GM18517 (cell line): ENCODE data around the gene SOX5.
"Not testable (repeated sequence)": the region's sequence is repeated elsewhere in the genome, so short reads cannot be mapped to it uniquely, and the experiment has no call there.

ENCODE experiments used
- ATAC-seq: cut with Tn5 transposase; IDR thresholded peaks from one replicate; pipeline ENCODE4 v1.9.1; 2021; ENCODE audit warnings: mild to moderate bottlenecking, moderate library complexity; ENCODE audit not compliant: unreplicated experiment

SOX5 gene

GRCh38 chr12:23760495-23760894, 189.0 kb downstream of the SOX5 start:
- no peak for ATAC-seq

GRCh38 chr12:23758608-23759007, 190.9 kb downstream of the SOX5 start:
- ATAC-seq = no peak

- ATAC-seq = no peak
These were observed 191.9 kb downstream of the SOX5 start for GRCh38 chr12:23757541-23757962.

- ATAC-seq = no peak
These were observed 193.1 kb downstream of the SOX5 start for GRCh38 chr12:23756416-23756815.

- ATAC-seq = no peak
These were observed 195.7 kb downstream of the SOX5 start for GRCh38 chr12:23753628-23754365.

GRCh38 chr12:23752245-23752644, 197.2 kb downstream of the SOX5 start:
- no peak for ATAC-seq

GRCh38 chr12:23751641-23752040, 197.8 kb downstream of the SOX5 start:
- ATAC-seq = no peak

- ATAC-seq = no peak
These were observed 198.5 kb downstream of the SOX5 start for GRCh38 chr12:23750923-23751322.

GRCh38 chr12:23744696-23745095, 204.8 kb downstream of the SOX5 start:
- ATAC-seq = no peak

GRCh38 chr12:23742574-23742973, 206.9 kb downstream of the SOX5 start:
- ATAC-seq = no peak

GRCh38 chr12:23731493-23731892, 218.0 kb downstream of the SOX5 start:
- no peak for ATAC-seq

- no peak for ATAC-seq
These were observed 218.4 kb downstream of the SOX5 start for GRCh38 chr12:23731035-23731434.

GRCh38 chr12:23729359-23729758, 220.1 kb downstream of the SOX5 start:
- no peak for ATAC-seq

- no peak for ATAC-seq
These were observed 222.8 kb downstream of the SOX5 start for GRCh38 chr12:23726646-23727045.

GRCh38 chr12:23722655-23723054, 226.8 kb downstream of the SOX5 start:
- ATAC-seq = no peak

- no peak for ATAC-seq
These were observed 228.2 kb downstream of the SOX5 start for GRCh38 chr12:23721268-23721667.

- ATAC-seq = no peak
These were observed 230.0 kb downstream of the SOX5 start for GRCh38 chr12:23719493-23719892.

- not testable (repeated sequence) for ATAC-seq
These were observed 239.1 kb downstream of the SOX5 start for GRCh38 chr12:23710361-23710760.

- ATAC-seq = no peak
These were observed 241.2 kb downstream of the SOX5 start for GRCh38 chr12:23708185-23708837.

- no peak for ATAC-seq
These were observed 242.2 kb downstream of the SOX5 start for GRCh38 chr12:23707270-23707669.

- ATAC-seq = no peak
These were observed 244.2 kb downstream of the SOX5 start for GRCh38 chr12:23704992-23705943.
